Activated naive CD4-positive, alpha-beta T cell treated with anti-CD3 and anti-CD28 coated beads, Interleukin-2, amount 50 U/mL, for 72 hours (primary cell): ENCODE measurements around the gene USP48. TPM values are rescaled to one million over a fixed set of nuclear protein-coding genes. Genes with fewer than 3 reads are reported as not detected.
"Not testable (repeated sequence)": the region's sequence is repeated elsewhere in the genome, so short reads cannot be mapped to it uniquely, and the experiment has no call there.

ENCODE experiments used
- ATAC-seq, 2 donors: fragments of 150-1000 bp; cut with Tn5 transposase; 2 replicates each; pipeline ENCODE4 v1.10.0; 2021; ENCODE audit warnings: mild to moderate bottlenecking in 2 of 2, moderate library complexity in 2 of 2
- DNase-seq, 2 donors: peaks; one replicate each; pipeline ENCODE4 v3.0.0; 2021 to 2022; ENCODE audit warnings: low spot score in 2 of 2
- H3K27ac Mint-ChIP-seq, 2 donors: one replicate each; pipeline ENCODE4 v1.8.0; 2022; ENCODE audit warnings: mild to moderate bottlenecking in 2 of 2, mixed read lengths in 2 of 2
- H3K36me3 Mint-ChIP-seq, 2 donors: one replicate each; pipeline ENCODE4 v1.8.0; 2022; ENCODE audit warnings: mixed read lengths in 2 of 2
- H3K9me3 Mint-ChIP-seq, 2 donors: one replicate each; pipeline ENCODE4 v1.8.0; 2022; ENCODE audit warnings: mixed read lengths in 2 of 2
- total RNA-seq, 2 donors: library from RNA; stranded (reverse); gene quantifications; one replicate each; pipeline ENCODE4 v1.2.3, GENCODE V29; 2022

The USP48 gene, protein sequence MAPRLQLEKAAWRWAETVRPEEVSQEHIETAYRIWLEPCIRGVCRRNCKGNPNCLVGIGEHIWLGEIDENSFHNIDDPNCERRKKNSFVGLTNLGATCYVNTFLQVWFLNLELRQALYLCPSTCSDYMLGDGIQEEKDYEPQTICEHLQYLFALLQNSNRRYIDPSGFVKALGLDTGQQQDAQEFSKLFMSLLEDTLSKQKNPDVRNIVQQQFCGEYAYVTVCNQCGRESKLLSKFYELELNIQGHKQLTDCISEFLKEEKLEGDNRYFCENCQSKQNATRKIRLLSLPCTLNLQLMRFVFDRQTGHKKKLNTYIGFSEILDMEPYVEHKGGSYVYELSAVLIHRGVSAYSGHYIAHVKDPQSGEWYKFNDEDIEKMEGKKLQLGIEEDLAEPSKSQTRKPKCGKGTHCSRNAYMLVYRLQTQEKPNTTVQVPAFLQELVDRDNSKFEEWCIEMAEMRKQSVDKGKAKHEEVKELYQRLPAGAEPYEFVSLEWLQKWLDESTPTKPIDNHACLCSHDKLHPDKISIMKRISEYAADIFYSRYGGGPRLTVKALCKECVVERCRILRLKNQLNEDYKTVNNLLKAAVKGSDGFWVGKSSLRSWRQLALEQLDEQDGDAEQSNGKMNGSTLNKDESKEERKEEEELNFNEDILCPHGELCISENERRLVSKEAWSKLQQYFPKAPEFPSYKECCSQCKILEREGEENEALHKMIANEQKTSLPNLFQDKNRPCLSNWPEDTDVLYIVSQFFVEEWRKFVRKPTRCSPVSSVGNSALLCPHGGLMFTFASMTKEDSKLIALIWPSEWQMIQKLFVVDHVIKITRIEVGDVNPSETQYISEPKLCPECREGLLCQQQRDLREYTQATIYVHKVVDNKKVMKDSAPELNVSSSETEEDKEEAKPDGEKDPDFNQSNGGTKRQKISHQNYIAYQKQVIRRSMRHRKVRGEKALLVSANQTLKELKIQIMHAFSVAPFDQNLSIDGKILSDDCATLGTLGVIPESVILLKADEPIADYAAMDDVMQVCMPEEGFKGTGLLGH
- total RNA-seq: 100 to 1,000 TPM; 118 to 133 TPM

DNA sequence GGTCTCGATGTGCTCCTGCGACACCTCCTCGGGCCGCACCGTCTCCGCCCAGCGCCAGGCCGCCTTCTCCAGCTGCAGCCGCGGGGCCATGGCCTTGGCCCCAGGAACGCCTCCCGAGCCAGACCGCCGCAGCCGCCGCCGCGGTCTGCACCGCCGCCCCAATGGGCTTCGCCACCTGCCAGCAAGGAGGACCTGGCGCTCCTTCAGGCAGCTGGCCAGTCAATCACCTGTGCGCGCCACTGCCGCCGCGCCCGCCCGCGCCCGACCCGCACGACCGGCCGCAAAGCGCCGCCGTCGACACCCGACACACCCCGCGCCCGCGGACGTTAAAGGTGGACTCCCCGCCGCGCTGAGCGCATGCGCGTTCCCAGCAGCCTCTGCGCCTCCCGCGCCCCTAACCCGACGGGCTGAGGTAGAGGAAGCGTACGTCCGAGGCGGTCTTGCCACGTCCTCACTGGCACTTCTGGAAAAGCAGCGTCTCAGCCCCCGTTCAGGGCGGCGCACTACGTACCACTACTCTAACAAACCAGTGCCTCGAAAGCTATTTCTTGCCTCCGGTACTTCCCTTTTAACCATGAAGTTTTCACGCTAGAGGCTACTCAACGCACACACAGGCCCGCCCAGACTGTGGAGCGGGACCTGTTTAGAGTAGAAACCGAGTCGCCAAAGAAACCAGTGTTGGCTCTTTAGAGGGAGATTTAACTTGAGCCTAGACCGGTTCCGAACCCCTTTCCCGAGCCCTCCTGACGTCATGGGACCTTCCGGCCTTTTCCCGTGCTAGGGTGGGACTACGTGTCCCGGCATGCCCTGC, at the start of gene USP48:
TSS of gene USP48 (minus strand) at position 282 of the 811 bp plus-strand sequence. CDS start at position 90, 192 bp downstream.
- no peaks in the 10 kb centered on the region for H3K9me3 Mint-ChIP-seq

DNA sequence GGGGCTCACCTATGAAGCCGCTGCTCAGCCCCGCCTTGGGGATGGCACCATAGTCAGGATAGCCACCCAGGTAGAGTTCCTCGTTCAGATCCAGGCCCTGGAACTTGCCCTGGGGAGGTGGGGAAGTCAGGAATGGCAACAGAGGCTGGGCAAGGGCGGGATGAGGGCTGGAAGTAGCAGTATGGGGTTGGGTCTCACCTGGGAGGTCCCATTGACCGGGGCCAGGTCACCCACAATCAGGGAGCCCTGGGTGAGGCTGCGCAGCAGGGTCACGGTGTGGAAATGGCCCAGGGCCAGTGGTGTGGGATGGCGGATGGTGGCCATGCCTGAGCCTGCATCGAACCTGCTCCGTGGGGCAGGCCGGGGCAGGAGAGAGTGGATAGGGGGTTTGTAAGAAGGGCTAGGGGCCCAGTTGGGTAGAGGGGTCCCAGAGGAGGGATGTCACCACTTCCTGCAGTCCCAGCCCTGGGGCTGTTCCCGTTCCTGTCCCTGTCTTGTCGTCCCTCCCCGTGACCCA, 48.6 kb upstream of the USP48 start:
- DNase-seq: no peak
- peaks cover 20 to 21% of the 10 kb centered on the region in 2 donors for H3K36me3 Mint-ChIP-seq
- H3K27ac Mint-ChIP-seq: no peak overlapping the region
- no peak for ATAC-seq
- peaks cover 7 to 11% of the 10 kb centered on the region in 2 donors for H3K9me3 Mint-ChIP-seq

More for the DNA sequence above, at the start of gene USP48:
- DNase-seq (peak; percentile 97 to 98), ATAC-seq (peak; percentile 78 to 79)
- Mint-ChIP-seq H3K27ac (peak within 1 kb of the TSS; percentile 99 to 100), H3K36me3 (peaks cover 17 to 26% of the 10 kb centered on the region in 2 donors)

DNA sequence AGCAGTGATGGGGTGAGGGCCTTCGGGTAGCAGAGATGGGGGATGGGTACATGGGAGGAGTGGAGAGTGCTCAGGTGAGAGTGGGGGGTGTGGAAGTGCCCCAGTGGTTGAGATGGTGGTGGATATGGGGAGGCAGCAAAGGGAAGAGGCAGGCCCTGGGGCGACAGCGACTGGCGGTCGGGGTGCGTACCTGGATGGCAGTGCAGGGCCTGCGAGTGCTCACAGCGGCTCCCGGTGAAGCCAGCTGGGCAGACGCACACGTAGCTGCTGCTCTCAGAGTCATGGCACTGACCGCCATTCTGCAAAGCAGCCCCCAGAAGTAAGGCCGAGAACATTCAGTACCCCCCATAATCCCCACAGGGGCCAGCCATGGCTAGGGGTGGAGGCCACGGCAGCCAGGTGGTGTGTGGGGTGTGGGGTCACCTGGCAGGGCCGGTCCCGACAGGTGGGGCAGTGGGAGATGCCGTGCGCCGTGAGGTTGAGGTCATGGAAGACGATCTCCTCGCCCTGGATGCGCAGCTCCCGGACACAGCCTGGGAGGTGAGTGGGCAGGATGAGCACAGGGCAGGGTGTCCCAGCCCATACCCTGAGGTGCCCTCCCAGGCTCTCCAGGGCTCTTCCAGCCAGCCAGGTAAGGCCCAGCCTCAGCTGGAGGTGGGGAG, 48.0 kb upstream of the USP48 start:
- Mint-ChIP-seq H3K9me3 (peaks cover 7 to 11% of the 10 kb centered on the region in 2 donors), H3K27ac (no peak overlapping the region), H3K36me3 (peaks cover 20 to 21% of the 10 kb centered on the region in 2 donors)
- ATAC-seq (no peak), DNase-seq (no peak)

DNA sequence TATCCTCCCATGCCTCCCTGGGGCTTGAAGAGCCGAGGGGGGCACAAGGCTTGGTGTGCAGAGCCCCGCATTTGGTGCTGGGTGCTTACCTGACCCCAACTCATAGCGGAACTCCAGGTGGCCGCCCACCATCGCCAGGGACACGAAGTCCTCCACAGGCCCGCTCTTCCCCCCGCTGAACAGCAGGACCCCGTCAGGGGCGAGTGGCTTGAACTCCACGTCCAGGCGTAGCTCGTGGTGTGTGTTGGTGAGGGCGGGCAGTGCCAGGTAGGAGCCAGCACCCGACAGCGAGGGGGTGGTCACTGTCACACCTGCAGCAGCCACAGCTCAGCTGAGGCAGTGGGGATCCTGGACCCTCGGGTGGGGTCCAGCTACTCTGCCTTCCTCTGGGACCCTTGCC, 46.3 kb upstream of the USP48 start:
- DNase-seq: no peak
- no peak for ATAC-seq
- H3K9me3 Mint-ChIP-seq: peaks cover 2 to 3% of the 10 kb centered on the region in 2 donors
- peaks cover 8% of the 10 kb centered on the region in 2 donors for H3K36me3 Mint-ChIP-seq
- no peak overlapping the region for H3K27ac Mint-ChIP-seq

DNA sequence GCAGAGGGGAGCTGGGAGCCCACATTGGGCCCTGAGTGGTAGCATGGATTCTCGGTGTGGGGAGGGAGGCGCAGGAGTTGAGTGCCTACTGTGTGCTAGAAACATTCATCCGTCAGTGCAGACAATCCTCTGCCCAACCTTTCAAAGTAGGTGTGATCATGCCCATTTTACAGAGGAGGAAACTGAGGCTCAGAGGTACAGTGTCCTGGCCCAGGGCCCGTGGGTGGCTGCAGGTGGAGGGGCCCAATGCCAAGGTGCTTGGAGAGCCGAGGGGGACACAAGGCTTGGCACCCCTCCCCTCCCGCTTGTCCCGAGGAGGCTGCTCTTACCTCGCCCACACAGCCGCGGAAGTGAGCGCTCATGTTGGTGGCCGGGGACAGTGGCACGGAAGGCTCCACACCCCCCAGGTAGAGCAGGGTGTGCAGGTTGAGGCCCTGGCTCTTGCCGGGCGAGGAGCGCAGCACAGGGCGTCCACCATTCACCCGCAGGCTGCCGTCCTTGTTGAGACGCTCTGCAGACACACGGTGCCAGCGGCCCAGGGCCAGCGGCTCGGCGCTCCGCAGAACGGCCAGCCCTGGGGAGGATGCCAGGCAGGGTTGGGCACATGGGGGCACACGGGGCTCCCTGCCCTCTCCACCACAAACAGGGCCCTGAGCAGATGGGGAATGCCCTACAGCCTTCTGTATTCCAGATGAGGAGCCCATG, 45.7 kb upstream of the USP48 start:
- Mint-ChIP-seq H3K9me3 (no peaks in the 10 kb centered on the region), H3K36me3 (peaks cover 1 to 2% of the 10 kb centered on the region in 2 donors), H3K27ac (no peak overlapping the region)
- ATAC-seq (no peak), DNase-seq (no peak)

DNA sequence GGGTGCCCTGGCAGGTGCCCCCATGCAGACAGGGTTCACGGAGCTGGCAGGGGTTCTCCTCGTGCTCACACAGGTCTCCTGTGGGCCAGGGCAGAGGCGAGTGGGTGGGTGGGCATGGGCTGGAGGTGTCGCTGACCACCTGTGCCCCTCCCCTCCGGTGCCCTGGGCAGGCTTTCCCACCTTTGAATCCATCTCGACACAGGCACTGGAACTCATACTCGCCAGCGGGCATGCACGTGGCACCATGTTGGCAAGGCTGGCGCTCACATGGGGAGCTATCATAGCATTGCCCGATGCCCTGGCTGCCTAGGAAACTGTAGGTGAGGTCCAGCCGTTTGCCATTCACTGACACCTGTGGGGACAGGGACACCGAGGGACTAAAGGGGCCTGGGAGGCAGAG, 45.1 kb upstream of the USP48 start:
- Mint-ChIP-seq H3K36me3 (no peaks in the 10 kb centered on the region), H3K27ac (no peak overlapping the region), H3K9me3 (no peaks in the 10 kb centered on the region)
- no peak for ATAC-seq
- DNase-seq: no peak

DNA sequence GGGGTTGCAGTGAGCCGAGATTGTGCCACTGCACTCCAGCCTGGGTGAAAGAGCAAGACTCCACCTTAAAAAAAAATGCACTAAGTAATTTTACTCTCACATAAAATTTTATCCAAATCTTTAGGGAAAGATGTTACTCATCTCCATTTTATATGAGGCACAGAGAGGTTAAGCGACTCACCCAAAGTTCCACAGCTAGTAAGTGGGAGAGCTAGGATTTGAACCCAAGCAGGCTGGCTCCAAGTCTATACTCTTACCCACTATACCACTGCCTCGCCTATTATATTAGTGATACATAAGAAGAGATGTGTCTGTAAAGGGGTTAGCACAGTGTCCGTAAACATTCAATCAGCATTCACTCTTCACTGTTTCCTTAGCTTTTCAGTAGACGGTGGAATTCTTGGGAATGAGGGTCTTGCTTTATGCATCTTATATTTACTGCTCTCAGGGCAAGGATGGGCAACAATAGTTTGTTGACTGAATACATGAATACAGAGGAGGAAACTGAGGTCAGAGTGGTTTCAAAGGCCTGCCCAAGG, 44.3 kb upstream of the USP48 start:
- Mint-ChIP-seq H3K9me3 (no peaks in the 10 kb centered on the region), H3K27ac (no peak overlapping the region), H3K36me3 (no peaks in the 10 kb centered on the region)
- DNase-seq: no peak
- no peak for ATAC-seq

DNA sequence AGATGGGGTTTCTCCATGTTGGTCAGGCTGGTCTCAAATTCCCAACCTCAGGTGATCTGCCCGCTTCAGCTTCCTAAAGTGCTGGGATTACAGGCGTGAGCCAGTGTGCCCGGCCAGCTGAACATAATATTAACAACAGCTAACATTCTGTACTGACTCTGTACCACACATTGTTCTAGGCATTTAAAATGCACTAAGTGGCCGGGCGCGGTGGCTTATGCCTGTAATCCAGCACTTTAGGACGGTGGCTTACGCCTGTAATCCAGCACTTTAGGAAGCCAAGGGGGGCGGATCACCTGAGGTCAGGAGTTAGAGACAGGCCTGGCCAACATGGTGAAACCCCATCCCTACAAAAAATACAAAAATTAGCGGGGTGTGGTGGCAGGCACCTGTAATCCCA, 43.7 kb upstream of the USP48 start:
- not testable (repeated sequence) for DNase-seq, H3K9me3 Mint-ChIP-seq, ATAC-seq, H3K36me3 Mint-ChIP-seq, H3K27ac Mint-ChIP-seq

DNA sequence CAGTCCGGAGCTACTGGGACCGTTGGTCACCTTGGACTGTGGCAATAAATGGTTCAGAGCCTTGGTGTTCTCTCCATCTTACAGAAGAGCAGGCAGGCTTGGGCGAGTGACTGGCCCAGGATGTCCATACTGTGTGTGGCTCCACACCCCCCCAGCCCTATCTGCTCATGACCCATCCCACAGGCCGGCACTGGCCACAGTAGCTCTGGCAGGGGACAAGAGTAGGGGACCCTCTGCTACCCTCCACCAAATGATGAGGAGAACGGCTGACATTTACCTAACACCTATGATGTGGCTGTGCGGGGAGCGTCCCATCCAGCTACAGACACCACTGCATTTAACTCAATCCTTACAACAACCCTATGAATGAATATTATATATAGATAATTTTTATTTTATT, 42.4 kb upstream of the USP48 start:
- no peak for DNase-seq
- Mint-ChIP-seq H3K36me3 (no peaks in the 10 kb centered on the region), H3K27ac (no peak overlapping the region), H3K9me3 (no peaks in the 10 kb centered on the region)
- no peak for ATAC-seq

DNA sequence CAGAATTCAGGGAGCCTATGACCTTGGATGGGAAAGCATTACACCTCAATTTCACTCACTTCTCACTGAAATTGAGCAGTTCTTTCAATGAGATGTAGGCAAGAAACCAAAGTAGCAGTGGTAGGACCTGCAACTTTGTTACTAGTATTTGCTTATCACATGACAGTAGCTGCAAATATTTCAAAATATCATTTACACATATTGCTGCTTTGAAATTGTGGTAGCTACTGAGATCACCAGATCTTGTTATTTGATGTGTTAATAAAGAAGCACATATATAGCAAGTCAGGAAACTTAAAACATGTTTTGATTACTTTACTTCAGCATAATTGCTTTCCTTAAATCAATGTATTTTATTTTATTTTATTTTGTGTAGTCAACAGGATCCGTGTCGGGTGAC, 42.0 kb upstream of the USP48 start:
- H3K36me3 Mint-ChIP-seq: no peaks in the 10 kb centered on the region

DNA sequence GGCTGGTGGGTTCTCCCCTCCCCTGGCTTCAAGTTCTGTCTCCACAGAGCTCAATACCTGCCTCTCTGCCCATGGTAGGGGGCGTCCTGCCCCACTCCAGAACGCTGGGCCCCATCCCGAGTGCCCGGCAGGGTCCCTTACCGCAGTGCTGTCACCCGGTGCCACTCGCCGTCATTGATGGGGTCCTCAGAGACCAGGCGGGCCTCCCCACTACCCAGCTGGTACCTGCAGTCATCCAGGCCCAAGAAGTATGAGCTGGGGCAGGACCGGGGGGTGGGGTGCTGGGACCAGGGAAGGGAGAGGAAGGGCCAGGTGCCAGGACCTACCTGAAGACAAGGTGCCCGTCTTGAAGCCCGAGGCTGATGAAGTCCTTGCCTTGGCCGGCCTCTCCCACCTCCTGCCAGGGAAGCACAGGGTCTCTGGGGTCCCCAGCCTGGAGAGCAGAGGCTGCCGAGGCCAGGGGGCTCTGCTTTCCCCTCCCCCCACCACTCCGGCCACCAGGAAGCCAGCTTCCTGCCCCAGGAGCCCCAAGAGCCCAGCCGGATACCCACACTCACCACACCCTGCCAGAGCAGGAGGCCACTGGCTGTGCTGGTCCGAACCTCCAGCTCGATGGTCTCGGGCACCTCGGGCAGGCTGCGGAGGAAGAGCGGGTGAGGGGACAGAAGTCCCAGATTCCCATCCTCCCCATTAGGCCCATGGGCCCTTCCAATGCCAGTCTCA, 41.2 kb upstream of the USP48 start:
- Mint-ChIP-seq H3K36me3 (no peaks in the 10 kb centered on the region), H3K27ac (no peak overlapping the region), H3K9me3 (no peaks in the 10 kb centered on the region)
- no peak for ATAC-seq
- no peak for DNase-seq

More for the DNA sequence above, 42.0 kb upstream of the USP48 start:
- Mint-ChIP-seq H3K9me3 (no peaks in the 10 kb centered on the region), H3K27ac (no peak overlapping the region)
- ATAC-seq (no peak), DNase-seq (no peak)

DNA sequence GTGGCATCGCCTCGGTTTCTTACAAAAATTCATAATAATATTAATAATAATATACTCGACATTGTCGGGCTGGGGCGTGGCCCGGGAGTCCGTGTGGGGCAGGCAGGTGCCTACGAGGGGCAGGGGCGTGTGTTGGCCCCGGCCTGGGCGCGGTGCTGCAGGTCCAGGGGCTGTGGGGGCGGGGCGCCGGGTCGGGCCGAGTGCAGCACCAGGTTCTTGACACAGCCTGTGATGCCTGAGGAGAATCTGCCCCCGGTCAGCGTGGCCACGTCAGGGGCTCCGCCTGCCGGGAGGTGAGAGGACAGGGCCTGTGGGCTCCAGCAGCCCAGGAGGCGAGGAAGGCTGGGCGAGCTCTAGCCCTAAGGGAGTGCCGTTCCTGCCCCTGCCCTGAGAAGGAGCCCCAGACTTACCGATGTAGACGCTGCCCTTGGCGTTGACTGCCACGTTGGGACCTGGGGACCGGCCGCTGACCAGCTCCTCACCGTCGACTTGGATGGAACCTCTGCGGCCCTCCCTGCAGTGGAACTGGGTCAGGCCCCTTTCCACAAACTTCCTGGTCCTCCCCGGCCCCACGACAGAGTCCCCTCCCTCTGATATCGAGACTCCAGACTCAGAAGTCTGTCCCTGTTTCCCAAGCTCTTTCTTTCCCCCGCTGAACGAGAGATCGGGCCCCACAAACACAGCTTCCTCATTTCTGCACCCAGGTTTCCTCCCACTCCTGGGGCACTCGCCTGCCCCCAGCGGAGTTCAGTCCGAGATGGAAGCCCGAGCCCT, 40.4 kb upstream of the USP48 start:
- Mint-ChIP-seq H3K27ac (no peak overlapping the region), H3K36me3 (no peaks in the 10 kb centered on the region), H3K9me3 (no peaks in the 10 kb centered on the region)
- ATAC-seq (no peak), DNase-seq (no peak)

DNA sequence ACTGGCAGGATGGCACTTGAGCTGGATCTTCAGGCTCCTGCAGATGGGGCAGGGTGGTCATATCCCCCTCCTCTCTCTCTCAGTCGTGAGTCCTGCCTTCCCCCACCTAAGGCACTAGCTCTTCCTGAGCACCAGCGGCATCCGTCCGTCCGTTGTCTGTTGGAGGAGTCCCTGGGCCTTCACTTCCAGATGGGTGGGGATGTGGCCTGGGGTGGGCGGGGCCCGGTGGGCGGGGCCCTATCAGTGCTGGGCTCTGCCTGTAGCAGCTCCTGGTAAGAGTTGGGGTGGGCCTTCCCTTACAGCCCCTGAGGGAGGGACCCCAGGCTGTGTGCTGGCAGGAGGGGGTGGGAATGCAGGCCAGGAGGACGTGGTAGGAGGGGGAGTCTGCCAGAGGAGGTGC, 39.4 kb upstream of the USP48 start:
- H3K36me3 Mint-ChIP-seq: no peaks in the 10 kb centered on the region
- DNase-seq (no peak), ATAC-seq (no peak)

More for the DNA sequence above, 39.4 kb upstream of the USP48 start:
- Mint-ChIP-seq H3K27ac (no peak overlapping the region), H3K9me3 (no peaks in the 10 kb centered on the region)
